CD4-positive, alpha-beta T cell (primary cell): ENCODE data around the gene GTF2A1L. TPM values are rescaled to one million over a fixed set of nuclear protein-coding genes. Genes with fewer than 3 reads are reported as not detected.

ENCODE experiments used
- ATAC-seq: fragments of 200-7000 bp; cut with Tn5 transposase; one replicate; pipeline ENCODE4 v1.10.0; 2022; ENCODE audit warnings: mild to moderate bottlenecking; ENCODE audit not compliant: poor library complexity
- CTCF ChIA-PET: fragments of 350-600 bp; sonication (Branson Sonifier 250); formaldehyde crosslinking; loops from one replicate; lab custom pipeline; 2021; ENCODE audit warnings: antibody characterized with exemption, inconsistent platforms; lab: Charles Lee
- POLR2A ChIA-PET: fragments of 350-600 bp; sonication (Branson Sonifier 250); formaldehyde crosslinking; loops from one replicate; lab custom pipeline; 2021; ENCODE audit warnings: antibody characterized with exemption, inconsistent platforms; lab: Charles Lee
- DNase-seq, 14 experiments: peaks; one replicate each; pipeline ENCODE4 v3.0.0-alpha.2; 2013 to 2020; ENCODE audit warnings: mixed read lengths in 2 of 14
- H3K27ac ChIP-seq, 2 donors: one replicate each; pipeline versions ENCODE4 v1.5.1 to v1.7.0; 2013; ENCODE audit warnings: low read length in 2 of 2, low read depth in 1 of 2, mild to moderate bottlenecking in 1 of 2
- H3K27me3 ChIP-seq, 2 experiments: 1 replicate in 1 of 2; 2 replicates in 1 of 2; pipeline versions ENCODE4 v1.6.1 to v1.7.0; 2013; ENCODE audit warnings: low read length in 2 of 2, control low read depth in 1 of 2, mild to moderate bottlenecking in 1 of 2, moderate library complexity in 1 of 2; ENCODE audit not compliant: insufficient read depth in 2 of 2, control insufficient read depth in 1 of 2
- H3K36me3 ChIP-seq: one replicate; pipeline ENCODE4 v1.6.1; 2013; ENCODE audit warnings: low read length, control low read depth; ENCODE audit not compliant: insufficient read depth
- H3K4me1 ChIP-seq: one replicate; pipeline ENCODE4 v1.6.1; 2013; ENCODE audit warnings: low read length, control low read depth; ENCODE audit not compliant: insufficient read depth
- H3K4me3 ChIP-seq: one replicate; pipeline ENCODE4 v1.5.1; 2013; ENCODE audit warnings: mild to moderate bottlenecking, low read length, moderate library complexity
- H3K9me3 ChIP-seq, 2 experiments: 1 replicate in 1 of 2; 2 replicates in 1 of 2; pipeline versions ENCODE4 v1.6.1 to v1.7.0; 2013; ENCODE audit warnings: low read length in 2 of 2, mild to moderate bottlenecking in 2 of 2, control low read depth in 1 of 2, moderate library complexity in 1 of 2; ENCODE audit not compliant: control insufficient read depth in 1 of 2, insufficient read depth in 1 of 2
- H3K27ac Mint-ChIP-seq: one replicate; pipeline ENCODE4 v1.8.0; 2020; ENCODE audit warnings: mixed read lengths
- H3K27me3 Mint-ChIP-seq: one replicate; pipeline ENCODE4 v1.8.0; 2021; ENCODE audit warnings: mixed read lengths
- H3K36me3 Mint-ChIP-seq: one replicate; pipeline ENCODE4 v1.8.0; 2021; ENCODE audit warnings: low read depth, mixed read lengths
- H3K4me1 Mint-ChIP-seq: one replicate; pipeline ENCODE4 v1.8.0; 2021; ENCODE audit warnings: low read depth, mixed read lengths
- H3K4me3 Mint-ChIP-seq: one replicate; pipeline ENCODE4 v1.8.0; 2020; ENCODE audit warnings: mild to moderate bottlenecking, mixed read lengths
- H3K9me3 Mint-ChIP-seq: one replicate; pipeline ENCODE4 v1.8.0; 2020; ENCODE audit warnings: mixed read lengths
- intact Hi-C, 2 experiments: fragments of 100-400 bp; cut with DNase I in 1 of 2; cut with micrococcal nuclease in 1 of 2; formaldehyde crosslinking; loops; one replicate each; pipeline versions ENCODE4 v1.15.1 to v1.9.0; 2023 to 2025; cut with DNase I, micrococcal nuclease
- total RNA-seq, 174 experiments: library from RNA in 2 of 174; stranded (reverse) in 2 of 174; gene quantifications; one replicate each; pipeline ENCODE4 v1.2.3 and lab custom pipeline; 2021 to 2026
- TF ChIP-seq, protein P1 (sequence below): fragments of 200-600 bp; IDR thresholded peaks from one replicate; pipeline ENCODE4 v1.8.0; 2022; ENCODE audit warnings: antibody characterized with exemption, mild to moderate bottlenecking

Gene GTF2A1L
- total RNA-seq, 2 experiments from 2014 or later, result not detected

GRCh38 chr2:48715042-48715899 is 97.6 kb downstream of the GTF2A1L start:
- Histone ChIP-seq H3K27me3 (no peaks in the 10 kb centered on the region), H3K4me1 (no peaks in the 10 kb centered on the region), H3K9me3 (no peaks in the 10 kb centered on the region), H3K36me3 (no peaks in the 10 kb centered on the region), H3K4me3 (no peak overlapping the region), H3K27ac (no peak overlapping the region)
- Mint-ChIP-seq H3K4me3 (no peak overlapping the region), H3K4me1 (peaks cover 15% of the 10 kb centered on the region), H3K27ac (no peak overlapping the region), H3K27me3 (peaks cover 27% of the 10 kb centered on the region), H3K36me3 (no peaks in the 10 kb centered on the region), H3K9me3 (no peaks in the 10 kb centered on the region)
- TF ChIP-seq, protein P1, sequence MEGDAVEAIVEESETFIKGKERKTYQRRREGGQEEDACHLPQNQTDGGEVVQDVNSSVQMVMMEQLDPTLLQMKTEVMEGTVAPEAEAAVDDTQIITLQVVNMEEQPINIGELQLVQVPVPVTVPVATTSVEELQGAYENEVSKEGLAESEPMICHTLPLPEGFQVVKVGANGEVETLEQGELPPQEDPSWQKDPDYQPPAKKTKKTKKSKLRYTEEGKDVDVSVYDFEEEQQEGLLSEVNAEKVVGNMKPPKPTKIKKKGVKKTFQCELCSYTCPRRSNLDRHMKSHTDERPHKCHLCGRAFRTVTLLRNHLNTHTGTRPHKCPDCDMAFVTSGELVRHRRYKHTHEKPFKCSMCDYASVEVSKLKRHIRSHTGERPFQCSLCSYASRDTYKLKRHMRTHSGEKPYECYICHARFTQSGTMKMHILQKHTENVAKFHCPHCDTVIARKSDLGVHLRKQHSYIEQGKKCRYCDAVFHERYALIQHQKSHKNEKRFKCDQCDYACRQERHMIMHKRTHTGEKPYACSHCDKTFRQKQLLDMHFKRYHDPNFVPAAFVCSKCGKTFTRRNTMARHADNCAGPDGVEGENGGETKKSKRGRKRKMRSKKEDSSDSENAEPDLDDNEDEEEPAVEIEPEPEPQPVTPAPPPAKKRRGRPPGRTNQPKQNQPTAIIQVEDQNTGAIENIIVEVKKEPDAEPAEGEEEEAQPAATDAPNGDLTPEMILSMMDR, result no peak
- intact Hi-C loops, result no loop called here
- ATAC-seq (no peak), DNase-seq (no peak)
- ChIA-PET CTCF (no interaction called here), POLR2A (no interaction called here)

GRCh38 chr2:48715956-48716355 is 98.3 kb downstream of the GTF2A1L start:
- TF ChIP-seq, protein P1, result no peak
- intact Hi-C loops, result no loop called here
- no peak overlapping the region for H3K27ac ChIP-seq
- Mint-ChIP-seq H3K36me3 (no peaks in the 10 kb centered on the region), H3K27me3 (peaks cover 30% of the 10 kb centered on the region), H3K27ac (no peak overlapping the region), H3K9me3 (no peaks in the 10 kb centered on the region), H3K4me1 (peaks cover 15% of the 10 kb centered on the region), H3K4me3 (no peak overlapping the region)
- ChIA-PET POLR2A (no interaction called here), CTCF (no interaction called here)
- DNase-seq, result no peak
- no peak overlapping the region for H3K4me3 ChIP-seq
- H3K36me3 ChIP-seq, result no peaks in the 10 kb centered on the region
- no peaks in the 10 kb centered on the region for H3K4me1 ChIP-seq
- no peaks in the 10 kb centered on the region for H3K27me3 ChIP-seq
- ATAC-seq, result no peak
- H3K9me3 ChIP-seq, result no peaks in the 10 kb centered on the region

- CTCF ChIA-PET, result no interaction called here
- Mint-ChIP-seq H3K9me3 (no peaks in the 10 kb centered on the region), H3K27ac (no peak overlapping the region), H3K4me1 (peaks cover 15% of the 10 kb centered on the region), H3K4me3 (no peak overlapping the region), H3K36me3 (no peaks in the 10 kb centered on the region), H3K27me3 (peaks cover 30% of the 10 kb centered on the region)
- Histone ChIP-seq H3K36me3 (no peaks in the 10 kb centered on the region), H3K9me3 (no peaks in the 10 kb centered on the region), H3K27me3 (no peaks in the 10 kb centered on the region), H3K4me1 (no peaks in the 10 kb centered on the region), H3K4me3 (no peak overlapping the region), H3K27ac (no peak overlapping the region)
- no peak for DNase-seq
- intact Hi-C loops, result no loop called here
- POLR2A ChIA-PET, result no interaction called here
- no peak for ATAC-seq
- TF ChIP-seq, protein P1, result no peak
These were observed 100.2 kb downstream of the GTF2A1L start for GRCh38 chr2:48717846-48718245.
